ENCODE measurements around the gene BEAN1.

The BEAN1 gene, protein sequence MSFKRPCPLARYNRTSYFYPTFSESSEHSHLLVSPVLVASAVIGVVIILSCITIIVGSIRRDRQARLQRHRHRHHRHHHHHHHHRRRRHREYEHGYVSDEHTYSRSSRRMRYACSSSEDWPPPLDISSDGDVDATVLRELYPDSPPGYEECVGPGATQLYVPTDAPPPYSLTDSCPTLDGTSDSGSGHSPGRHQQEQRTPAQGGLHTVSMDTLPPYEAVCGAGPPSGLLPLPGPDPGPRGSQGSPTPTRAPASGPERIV

GRCh38 chr16:66427036-66427860 is at the start of gene BEAN1:
BEAN1 (plus strand) TSS chr16:66427295; CDS start chr16:66437677, 10,382 bp downstream.
- Histone ChIP-seq H3K27ac (ENCODE audit: low read depth, low read length) (no peak within 1 kb of the TSS), H3K27me3 (ENCODE audit: control insufficient read depth, low read length) (peaks cover 5% of the 10 kb centered on the region; the same call in 1 of the 2 replicates), H3K9me3 (ENCODE audit: control insufficient read depth, insufficient read depth, low read length) (no peaks in the 10 kb centered on the region), H3K36me3 (ENCODE audit: control insufficient read depth, low read length) (no peaks in the 10 kb centered on the region), H3K4me1 (ENCODE audit: control insufficient read depth, low read length) (no peaks in the 10 kb centered on the region), H3K4me3 (ENCODE audit: low read length) (no peak within 1 kb of the TSS), H3K9me2 (replicated peaks; ENCODE audit: control insufficient read depth, low read length) (no peaks in the 10 kb centered on the region), H3K4me2 (ENCODE audit: low read length) (no peak within 1 kb of the TSS), H4K20me1 (ENCODE audit: control insufficient read depth, insufficient read depth, low read depth, low read length) (no peaks in the 10 kb centered on the region), H3F3A (ENCODE audit: control insufficient read depth, insufficient read depth) (no peaks in the 10 kb centered on the region), H3K79me2 (ENCODE audit: control insufficient read depth, low read length) (no peaks in the 10 kb centered on the region)
- TF ChIP-seq CTCF (IDR thresholded peaks at IDR 0.05; ENCODE audit: low read depth, low read length, poor library complexity, severe bottlenecking) = no peak
- TF ChIP-seq EZH2phosphoT487 (IDR thresholded peaks at IDR 0.05; ENCODE audit: borderline replicate concordance, low read length) = no peak

GRCh38 chr16:66377324-66377723 is 49.8 kb upstream of the BEAN1 start:
- H3K4me3 ChIP-seq (ENCODE audit: low read length) = no peak overlapping the region
- H3K4me1 ChIP-seq (ENCODE audit: control insufficient read depth, low read length) = no peaks in the 10 kb centered on the region
- H4K20me1 ChIP-seq (ENCODE audit: control insufficient read depth, insufficient read depth, low read depth, low read length) = no peaks in the 10 kb centered on the region
- H3K9me2 ChIP-seq (replicated peaks; ENCODE audit: control insufficient read depth, low read length) = no peaks in the 10 kb centered on the region; the same call in 1 of the 2 replicates
- no peak for TF ChIP-seq EZH2phosphoT487 (IDR thresholded peaks at IDR 0.05; ENCODE audit: borderline replicate concordance, low read length)
- no peak for TF ChIP-seq CTCF (IDR thresholded peaks at IDR 0.05; ENCODE audit: low read depth, low read length, poor library complexity, severe bottlenecking)
- H3K9me3 ChIP-seq (ENCODE audit: control insufficient read depth, insufficient read depth, low read length) = no peaks in the 10 kb centered on the region; the same call in 1 of the 2 replicates
- H3K36me3 ChIP-seq (ENCODE audit: control insufficient read depth, low read length) = no peaks in the 10 kb centered on the region
- H3K27ac ChIP-seq (ENCODE audit: low read depth, low read length) = no peak overlapping the region
- H3F3A ChIP-seq (ENCODE audit: control insufficient read depth, insufficient read depth) = no peaks in the 10 kb centered on the region
- no peaks in the 10 kb centered on the region for H3K27me3 ChIP-seq (ENCODE audit: control insufficient read depth, low read length)
- H3K79me2 ChIP-seq (ENCODE audit: control insufficient read depth, low read length) = no peaks in the 10 kb centered on the region
- no peak overlapping the region for H3K4me2 ChIP-seq (ENCODE audit: low read length)

DNA sequence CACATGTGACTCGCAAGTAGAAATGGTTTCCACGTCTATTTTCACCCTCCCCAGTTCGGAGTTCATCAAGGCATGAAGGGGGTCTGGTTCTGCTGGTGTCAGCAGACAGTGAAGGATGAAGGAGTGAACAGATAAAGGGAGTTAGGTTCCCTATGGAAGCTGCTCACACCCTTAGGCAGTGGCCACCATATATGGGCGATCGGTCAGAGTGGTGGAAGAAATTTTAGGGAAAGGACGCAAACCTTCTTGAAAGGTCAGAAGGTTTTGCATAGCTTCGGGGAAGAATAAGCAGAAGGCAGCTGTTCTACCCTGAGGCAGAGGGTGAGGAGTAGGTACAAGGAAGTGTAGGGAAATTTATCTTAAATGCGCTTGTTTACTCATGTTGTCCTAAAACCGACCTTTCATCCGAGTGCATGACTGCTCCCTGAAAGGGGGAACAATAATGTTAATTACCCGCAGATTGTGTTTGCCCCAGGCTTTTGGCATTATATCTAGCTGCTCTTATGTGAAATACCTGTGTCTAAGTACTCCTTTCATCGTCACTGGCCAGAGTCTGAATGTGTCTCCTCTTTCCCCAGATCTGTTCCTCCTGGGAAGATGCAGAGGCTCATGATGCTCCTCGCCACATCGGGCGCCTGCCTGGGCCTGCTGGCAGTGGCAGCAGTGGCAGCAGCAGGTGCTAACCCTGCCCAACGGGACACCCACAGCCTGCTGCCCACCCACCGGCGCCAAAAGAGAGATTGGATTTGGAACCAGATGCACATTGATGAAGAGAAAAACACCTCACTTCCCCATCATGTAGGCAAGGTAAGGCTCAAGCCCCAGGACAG is 48.1 kb upstream of the BEAN1 start:
- H3K4me2 ChIP-seq (ENCODE audit: low read length) = no peak overlapping the region
- H3K4me1 ChIP-seq (ENCODE audit: control insufficient read depth, low read length) = no peaks in the 10 kb centered on the region
- no peaks in the 10 kb centered on the region for H3F3A ChIP-seq (ENCODE audit: control insufficient read depth, insufficient read depth)
- no peaks in the 10 kb centered on the region for H3K27me3 ChIP-seq (ENCODE audit: control insufficient read depth, low read length)
- no peaks in the 10 kb centered on the region; the same call in 1 of the 2 replicates for H3K9me2 ChIP-seq (replicated peaks; ENCODE audit: control insufficient read depth, low read length)
- H3K9me3 ChIP-seq (ENCODE audit: control insufficient read depth, insufficient read depth, low read length) = no peaks in the 10 kb centered on the region; the same call in 1 of the 2 replicates
- H3K36me3 ChIP-seq (ENCODE audit: control insufficient read depth, low read length) = no peaks in the 10 kb centered on the region
- TF ChIP-seq EZH2phosphoT487 (IDR thresholded peaks at IDR 0.05; ENCODE audit: borderline replicate concordance, low read length) (no peak), CTCF (IDR thresholded peaks at IDR 0.05; ENCODE audit: low read depth, low read length, poor library complexity, severe bottlenecking) (no peak)
- no peak overlapping the region for H3K4me3 ChIP-seq (ENCODE audit: low read length)
- no peak overlapping the region for H3K27ac ChIP-seq (ENCODE audit: low read depth, low read length)
- H4K20me1 ChIP-seq (ENCODE audit: control insufficient read depth, insufficient read depth, low read depth, low read length) = no peaks in the 10 kb centered on the region
- no peaks in the 10 kb centered on the region for H3K79me2 ChIP-seq (ENCODE audit: control insufficient read depth, low read length)

Measured in DOHH2 (cell line).